BE2C (cell line): ENCODE results near the gene SMIM24.

Source experiments
- DNase-seq: peaks from one replicate; pipeline ENCODE4 v3.0.0-alpha.2; 2020
- H3K27me3 ChIP-seq: fragments of 250-450 bp; sonication (Bioruptor Pico); 2 replicates; pipeline ENCODE4 v1.5.1; 2020; ENCODE audit warnings: mild to moderate bottlenecking
- H3K36me3 ChIP-seq: fragments of 250-450 bp; sonication (Bioruptor Pico); 2 replicates; pipeline ENCODE4 v1.5.1; 2020; ENCODE audit warnings: mild to moderate bottlenecking
- H3K4me1 ChIP-seq: fragments of 250-450 bp; sonication (Bioruptor Pico); 2 replicates; pipeline ENCODE4 v1.5.1; 2020
- H3K4me3 ChIP-seq: 2 replicates; pipeline ENCODE4 v1.5.1; 2011; ENCODE audit warnings: low read depth, low read length
- H3K9me3 ChIP-seq: fragments of 250-450 bp; sonication (Bioruptor Pico); 2 replicates; pipeline ENCODE4 v1.5.1; 2020
- CTCF ChIP-seq: IDR thresholded peaks from 2 replicates; pipeline ENCODE4 v1.5.1; 2012; ENCODE audit warnings: mild to moderate bottlenecking, low read depth, low read length

SMIM24 gene

GRCh38 chr19:3459965-3460582 lies 20.3 kb downstream of the SMIM24 start:
- H3K4me3 ChIP-seq = no peak overlapping the region
- peaks cover 33% of the 10 kb centered on the region for H3K36me3 ChIP-seq
- no peak for TF ChIP-seq CTCF
- H3K27me3 ChIP-seq = no peaks in the 10 kb centered on the region
- peaks cover 4% of the 10 kb centered on the region for H3K4me1 ChIP-seq
- H3K9me3 ChIP-seq = no peaks in the 10 kb centered on the region
- DNase-seq = no peak

DNA sequence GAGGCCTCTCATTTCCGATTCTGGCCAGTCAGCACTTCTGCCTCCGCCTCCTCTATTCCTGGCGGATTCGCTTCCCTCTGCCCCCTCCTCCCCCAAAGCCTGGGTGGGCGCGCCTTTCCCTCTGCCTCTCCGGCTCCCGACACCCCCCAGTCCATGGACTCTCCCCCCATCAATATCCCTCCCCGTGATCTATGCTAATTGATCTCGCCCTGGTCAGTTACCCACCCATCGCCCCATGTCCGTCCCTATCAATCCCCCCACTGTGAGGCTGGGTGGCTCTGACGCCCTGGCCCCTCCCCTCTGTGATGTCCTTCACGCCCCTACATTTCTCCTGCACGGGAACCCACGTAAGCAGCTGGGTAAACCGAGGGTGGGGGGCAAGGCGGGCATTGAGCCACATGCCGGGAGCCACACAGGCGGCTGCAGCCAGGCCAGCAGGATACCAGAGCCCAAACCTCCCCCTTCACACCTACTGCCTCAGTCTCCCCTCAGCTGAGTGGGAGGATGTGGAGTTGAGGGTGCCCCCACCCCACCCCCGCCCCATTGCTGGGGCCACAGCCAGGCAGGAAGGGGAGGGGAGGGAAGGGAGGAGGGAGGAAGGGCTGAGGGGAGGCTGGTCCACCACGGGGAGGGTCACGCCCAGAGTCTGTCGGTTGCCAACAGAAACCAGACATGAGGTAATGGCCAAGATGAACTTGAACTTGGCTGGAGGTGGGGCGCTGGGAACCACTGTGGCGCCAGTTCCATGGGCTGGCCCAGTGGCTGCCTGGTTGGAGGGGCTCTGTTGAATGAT lies 21.0 kb downstream of the SMIM24 start:
- no peak for DNase-seq
- Histone ChIP-seq H3K4me3 (no peak overlapping the region), H3K4me1 (peaks cover 4% of the 10 kb centered on the region), H3K9me3 (no peaks in the 10 kb centered on the region), H3K36me3 (peaks cover 41% of the 10 kb centered on the region), H3K27me3 (no peaks in the 10 kb centered on the region)
- TF ChIP-seq CTCF = no peak

GRCh38 chr19:3458229-3459088 lies 21.9 kb downstream of the SMIM24 start:
- Histone ChIP-seq H3K27me3 (no peaks in the 10 kb centered on the region), H3K4me3 (no peak overlapping the region), H3K4me1 (peaks cover 4% of the 10 kb centered on the region), H3K9me3 (no peaks in the 10 kb centered on the region), H3K36me3 (peaks cover 47% of the 10 kb centered on the region)
- DNase-seq = no peak
- TF ChIP-seq CTCF = no peak

- peaks cover 49% of the 10 kb centered on the region for H3K36me3 ChIP-seq
- H3K4me1 ChIP-seq = peaks cover 4% of the 10 kb centered on the region
- DNase-seq = no peak
- no peak overlapping the region for H3K4me3 ChIP-seq
- no peaks in the 10 kb centered on the region for H3K27me3 ChIP-seq
- no peaks in the 10 kb centered on the region for H3K9me3 ChIP-seq
- TF ChIP-seq CTCF = no peak
Observed at GRCh38 chr19:3457528-3458228, 22.6 kb downstream of the SMIM24 start.

GRCh38 chr19:3456925-3457527 lies 23.3 kb downstream of the SMIM24 start:
- Histone ChIP-seq H3K4me3 (no peak overlapping the region), H3K36me3 (peaks cover 52% of the 10 kb centered on the region), H3K27me3 (no peaks in the 10 kb centered on the region), H3K9me3 (no peaks in the 10 kb centered on the region), H3K4me1 (peaks cover 4% of the 10 kb centered on the region)
- no peak for DNase-seq
- TF ChIP-seq CTCF = no peak
